GM21529 (cell line): ENCODE results near the gene PSTPIP1.

ENCODE experiments used
- ATAC-seq: cut with Tn5 transposase; IDR thresholded peaks from one replicate; pipeline ENCODE4 v1.9.1; 2021; ENCODE audit not compliant: unreplicated experiment

Gene PSTPIP1

GRCh38 chr15:77040673-77041072, 45.7 kb downstream of the PSTPIP1 start:
- no peak for ATAC-seq

GRCh38 chr15:77042245-77042919, 47.5 kb downstream of the PSTPIP1 start:
- no peak for ATAC-seq

GRCh38 chr15:77042955-77043920, 48.3 kb downstream of the PSTPIP1 start:
- ATAC-seq, result no peak

- ATAC-seq, result no peak
Observed at GRCh38 chr15:77044228-77045042, 49.5 kb downstream of the PSTPIP1 start.

GRCh38 chr15:77045985-77046384, 51.1 kb downstream of the PSTPIP1 start:
- ATAC-seq, result no peak

- no peak for ATAC-seq
Observed at GRCh38 chr15:77046704-77047412, 51.9 kb downstream of the PSTPIP1 start.

GRCh38 chr15:77048135-77048876, 53.4 kb downstream of the PSTPIP1 start:
- ATAC-seq, result no peak

GRCh38 chr15:77052556-77052955, 57.6 kb downstream of the PSTPIP1 start:
- no peak for ATAC-seq

- ATAC-seq, result no peak
Observed at GRCh38 chr15:77053709-77054108, 58.8 kb downstream of the PSTPIP1 start.

GRCh38 chr15:77057072-77057471, 62.1 kb downstream of the PSTPIP1 start:
- no peak for ATAC-seq

GRCh38 chr15:77057685-77058084, 62.8 kb downstream of the PSTPIP1 start:
- no peak for ATAC-seq

GRCh38 chr15:77058468-77058867, 63.5 kb downstream of the PSTPIP1 start:
- no peak for ATAC-seq

- peak; percentile 80 for ATAC-seq
Observed at GRCh38 chr15:77059786-77060361, 64.9 kb downstream of the PSTPIP1 start.

- ATAC-seq, result no peak
Observed at GRCh38 chr15:77060546-77060945, 65.6 kb downstream of the PSTPIP1 start.

- no peak for ATAC-seq
Observed at GRCh38 chr15:77063249-77063648, 68.3 kb downstream of the PSTPIP1 start.

GRCh38 chr15:77064063-77064462, 69.1 kb downstream of the PSTPIP1 start:
- no peak for ATAC-seq

GRCh38 chr15:77064539-77065308, 69.8 kb downstream of the PSTPIP1 start:
- no peak for ATAC-seq

- no peak for ATAC-seq
Observed at GRCh38 chr15:77066971-77067690, 72.2 kb downstream of the PSTPIP1 start.
